ENCODE results near the gene ADAM10. TPM values are rescaled to one million over a fixed set of nuclear protein-coding genes. Genes with fewer than 3 reads are reported as not detected.

Gene ADAM10
- total and polyA plus RNA-seq, 2 of the 4 experiments (the other 2 are of a cell fraction): 110 to 185 TPM

- Histone ChIP-seq H2BK5ac (ENCODE audit: low read depth, low read length, poor library complexity, severe bottlenecking) (no peak overlapping the region), H3K27me3 (ENCODE audit: control insufficient read depth, insufficient read depth, low read length) (no peaks in the 10 kb centered on the region), H2BK15ac (ENCODE audit: low read depth, low read length) (no peak overlapping the region), H4K5ac (ENCODE audit: low read depth, low read length) (no peak overlapping the region), H4K8ac (ENCODE audit: low read depth in 2 of 2, low read length in 2 of 2) (no peak overlapping the region), H3K27ac (ENCODE audit: insufficient read depth, low read length) (no peak overlapping the region), H2AFZ (replicated peaks; ENCODE audit: low read length, poor library complexity) (no peak overlapping the region), H3K9me1 (ENCODE audit: insufficient read depth, low read length) (peaks cover 7% of the 10 kb centered on the region; the same call in 1 of the 2 replicates), H3K18ac (ENCODE audit: low read depth, low read length) (no peak overlapping the region), H4K20me1 (ENCODE audit: insufficient read depth, low read length) (peaks cover 32% of the 10 kb centered on the region), H3K9me3 (ENCODE audit: control insufficient read depth, insufficient read depth, low read length) (no peaks in the 10 kb centered on the region), H4K91ac (ENCODE audit: insufficient read depth, low read depth, low read length) (no peak overlapping the region), H3K79me1 (ENCODE audit: low read depth in 1 of 2, low read length in 2 of 2) (peaks cover 27 to 52% of the 10 kb centered on the region in 2 experiments), H2BK120ac (ENCODE audit: low read depth, low read length) (no peak overlapping the region), H3K36me3 (ENCODE audit: control insufficient read depth, insufficient read depth, low read length) (peaks cover 2% of the 10 kb centered on the region), H3K23ac (ENCODE audit: low read depth, low read length) (no peak overlapping the region), H3K4me3 (ENCODE audit: insufficient read depth, low read depth, low read length) (no peak overlapping the region), H3K4me2 (ENCODE audit: low read depth, low read length) (no peak overlapping the region), H2AK9ac (replicated peaks; ENCODE audit: low read depth, low read length, poor library complexity) (no peak overlapping the region), H3K56ac (ENCODE audit: extremely low read depth, insufficient read depth, low read length) (no peak overlapping the region), H2AK5ac (ENCODE audit: low read depth, low read length) (no peak overlapping the region), H3K4ac (ENCODE audit: low read depth, low read length) (no peak overlapping the region), H2BK20ac (ENCODE audit: low read depth, low read length) (no peak overlapping the region), H3K9ac (ENCODE audit: low read depth, low read length) (no peak overlapping the region), H3K14ac (replicated peaks; ENCODE audit: low read depth, low read length) (no peak overlapping the region), H3K4me1 (ENCODE audit: control insufficient read depth, insufficient read depth, low read length) (peaks cover 7% of the 10 kb centered on the region)
- ATAC-seq (ENCODE audit: low read depth) (no peak), DNase-seq (no peak)
- TF ChIP-seq CTCF (conservative IDR thresholded peaks at IDR 0.05; ENCODE audit: low read depth, low read length): no peak
- TF ChIP-seq NFE2L2 (IDR thresholded peaks at IDR 0.05; ENCODE audit: low read depth, low read length): no peak
- TF ChIP-seq BHLHE40 (IDR thresholded peaks at IDR 0.05; ENCODE audit: low read depth, low read length): no peak
- TF ChIP-seq SMC3 (IDR thresholded peaks at IDR 0.05; ENCODE audit: low read depth, low read length): no peak
- no peak for TF ChIP-seq RCOR1 (IDR thresholded peaks at IDR 0.05; ENCODE audit: insufficient replicate concordance, low read length)
- no peak for TF ChIP-seq POLR2A (IDR thresholded peaks at IDR 0.05; ENCODE audit: low read depth, low read length)
- no peak for TF ChIP-seq CEBPB (IDR thresholded peaks at IDR 0.05; ENCODE audit: low read depth, low read length)
- no peak for TF ChIP-seq MAFK (IDR thresholded peaks at IDR 0.05; ENCODE audit: low read depth, low read length)
- no peak for TF ChIP-seq ELK1 (IDR thresholded peaks at IDR 0.05; ENCODE audit: borderline replicate concordance, low read depth, low read length)
- TF ChIP-seq MXI1 (IDR thresholded peaks at IDR 0.05; ENCODE audit: borderline replicate concordance, low read depth, low read length): no peak
- no peak for TF ChIP-seq USF2 (IDR thresholded peaks at IDR 0.05; ENCODE audit: low read depth, low read length)
- TF ChIP-seq FOS (IDR thresholded peaks at IDR 0.05; ENCODE audit: low read depth, low read length): no peak
- in situ Hi-C loops (cut with MboI; ENCODE audit: low sequenced_read_pairs): no loop called here
- ChIA-PET POLR2A (ENCODE audit: unreplicated experiment) (no interaction called here), CTCF (no interaction called here)
- intact Hi-C loops (cut with micrococcal nuclease): no loop called here
- BruUV-seq (replicated peaks): no TSS peak
- WGBS, 2 experiments (ENCODE audit: extremely low coverage in 2 of 2, insufficient read length in 1 of 2): no CpG with 5 or more reads among the region's 8 CpGs
- dilution Hi-C loops (cut with HindIII; ENCODE audit: low sequenced_read_pairs, unreplicated experiment): no loop called here
Observed at GRCh38 chr15:58686286-58686685, 63.2 kb downstream of the ADAM10 start.
